ENCODE data around the gene RNU5B-1.

GRCh38 chr15:65289261-65289854 lies 15.1 kb upstream of the RNU5B-1 start:
- no peak for TF ChIP-seq CTCF (IDR thresholded peaks at IDR 0.05; ENCODE audit: insufficient read depth, low read length)
- no peak for TF ChIP-seq SPI1 (IDR thresholded peaks at IDR 0.05; ENCODE audit: borderline replicate concordance, low read depth)
